ENCODE data around the gene EVI5.

The EVI5 gene

DNA sequence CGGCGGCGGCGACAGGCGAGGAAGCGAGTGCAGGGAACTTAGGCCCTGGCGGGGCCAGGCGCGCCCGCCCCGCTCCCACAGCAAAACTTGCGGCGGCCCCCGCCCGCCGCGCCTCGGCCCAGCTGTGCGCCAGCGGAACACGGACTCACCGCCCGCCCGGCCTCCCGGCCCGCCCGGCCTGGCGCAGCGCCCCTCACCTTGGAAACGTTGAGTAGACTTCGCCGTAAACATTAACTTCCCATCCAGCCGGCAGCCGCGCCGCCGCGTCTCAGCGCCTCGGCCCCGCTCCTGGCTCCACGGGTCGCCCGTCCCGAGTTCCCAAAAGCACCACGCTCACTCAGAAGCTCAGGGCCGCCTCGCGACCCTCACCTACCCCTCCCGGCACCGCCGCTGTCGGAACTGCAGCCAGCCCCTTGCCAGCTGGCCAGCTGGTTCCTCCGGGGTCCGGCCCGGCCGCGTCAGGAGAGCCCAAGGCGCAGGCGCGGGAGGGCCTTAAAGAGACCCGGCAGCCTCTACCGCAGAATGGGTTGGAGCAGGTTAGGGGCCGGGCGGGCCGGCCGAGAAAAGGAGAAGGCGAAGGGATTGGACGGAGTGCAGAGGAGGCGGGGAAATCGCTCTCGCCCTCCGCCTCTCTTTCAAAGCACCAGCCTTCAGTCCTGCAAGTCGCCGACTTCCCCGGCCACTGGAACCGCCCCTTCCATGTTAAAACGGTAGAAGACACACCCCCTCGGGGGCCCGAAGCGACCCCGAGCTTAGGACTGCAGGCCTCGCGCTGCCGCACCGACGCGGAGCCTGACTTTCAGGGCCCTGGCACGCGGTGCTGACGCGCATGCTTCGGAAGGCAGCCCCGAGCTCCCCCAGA, at the start of gene EVI5:
EVI5 (minus strand) TSS at position 470 of the 862 bp plus-strand sequence. CDS start 48,562 bp downstream, outside the sequence.
- Histone ChIP-seq H3K9ac (no peak within 1 kb of the TSS), H3K4me3 (ENCODE audit: low read depth, low read length) (peak within 1 kb of the TSS; percentile 94), H3K79me2 (peaks cover 19% of the 10 kb centered on the region), H2AFZ (peak within 1 kb of the TSS; percentile 93), H3K36me3 (ENCODE audit: control insufficient read depth, insufficient read depth, low read length) (no peaks in the 10 kb centered on the region), H3K4me1 (no peaks in the 10 kb centered on the region), H3K4me2 (ENCODE audit: low read length) (peak within 1 kb of the TSS; percentile 71), H3K27me3 (ENCODE audit: control insufficient read depth, insufficient read depth, low read length) (no peaks in the 10 kb centered on the region), H3K9me3 (ENCODE audit: control insufficient read depth, low read length) (no peaks in the 10 kb centered on the region), H3K27ac (peak within 1 kb of the TSS; percentile 97)
- TF ChIP-seq CTCF (IDR thresholded peaks at IDR 0.05), result no peak

GRCh38 chr1:92834617-92835016, 49.7 kb upstream of the EVI5 start:
- Histone ChIP-seq H3K79me2 (peaks cover 25% of the 10 kb centered on the region), H3K27me3 (ENCODE audit: control insufficient read depth, insufficient read depth, low read length) (no peaks in the 10 kb centered on the region), H3K9ac (no peak overlapping the region), H3K4me1 (peaks cover 12% of the 10 kb centered on the region), H2AFZ (no peak overlapping the region), H3K27ac (no peak overlapping the region), H3K4me2 (ENCODE audit: low read length) (no peak overlapping the region), H3K4me3 (ENCODE audit: low read depth, low read length) (no peak overlapping the region), H3K9me3 (ENCODE audit: control insufficient read depth, low read length) (no peaks in the 10 kb centered on the region), H3K36me3 (ENCODE audit: control insufficient read depth, insufficient read depth, low read length) (no peaks in the 10 kb centered on the region)
- TF ChIP-seq CTCF (IDR thresholded peaks at IDR 0.05), result no peak

DNA sequence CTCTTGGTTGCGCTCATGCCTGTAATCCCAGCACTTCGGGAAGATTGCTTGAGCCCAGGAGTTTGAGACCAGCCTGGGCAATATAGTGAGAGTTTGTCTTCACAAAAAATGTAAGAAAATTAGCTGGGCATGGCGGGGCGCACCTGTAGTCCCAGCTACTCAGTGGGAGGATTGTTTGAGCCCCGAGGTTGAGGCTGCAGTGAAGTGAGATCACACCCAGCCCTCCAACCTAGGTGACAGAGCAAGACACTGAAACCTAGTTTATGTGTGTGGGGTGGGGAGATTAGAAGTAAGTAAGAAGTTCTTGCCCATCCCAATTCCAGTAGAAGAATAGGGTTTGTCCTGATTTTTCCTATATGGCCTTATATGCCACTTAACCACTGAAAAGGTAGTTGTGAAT, 48.9 kb upstream of the EVI5 start:
- H3K4me1 ChIP-seq, result peaks cover 12% of the 10 kb centered on the region
- no peak for TF ChIP-seq CTCF (IDR thresholded peaks at IDR 0.05)
- peak overlapping the region; percentile 97 for H3K4me2 ChIP-seq (ENCODE audit: low read length)

DNA sequence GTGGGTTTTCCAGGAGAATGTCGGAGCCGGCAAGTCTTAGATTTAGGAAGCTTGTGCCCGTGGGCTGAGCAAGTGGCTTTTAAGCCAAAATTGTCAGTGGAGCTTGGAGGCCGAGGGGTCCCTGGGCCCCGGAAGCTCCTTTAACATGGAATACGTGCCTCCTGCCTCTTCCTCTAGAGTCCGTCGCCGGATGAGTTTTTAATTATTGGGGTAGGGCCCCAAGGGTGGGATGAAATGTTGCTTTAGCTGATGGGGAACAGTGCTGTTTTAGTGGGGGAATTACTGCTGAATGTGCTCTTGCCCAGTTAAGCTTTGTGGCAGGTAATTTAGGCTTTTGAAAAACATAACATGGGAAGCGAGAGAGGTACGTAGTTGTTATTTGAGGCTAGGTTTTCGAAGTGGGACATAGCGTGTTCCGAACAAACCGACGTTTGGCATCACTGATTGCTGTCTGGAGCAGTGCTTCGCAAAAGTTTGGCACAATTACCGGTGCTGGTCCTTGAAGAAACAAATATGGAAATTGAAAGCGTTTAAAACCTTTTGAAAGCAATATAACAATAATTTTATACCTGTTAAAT, 47.7 kb upstream of the EVI5 start:
- no peaks in the 10 kb centered on the region for H3K36me3 ChIP-seq (ENCODE audit: control insufficient read depth, insufficient read depth, low read length)
- H3K9ac ChIP-seq, result peak overlapping the region; percentile 32
- H3K27ac ChIP-seq, result peak overlapping the region; percentile 92
- H3K79me2 ChIP-seq, result peaks cover 25% of the 10 kb centered on the region
- H3K4me1 ChIP-seq, result peaks cover 12% of the 10 kb centered on the region
- H3K4me3 ChIP-seq (ENCODE audit: low read depth, low read length), result peak overlapping the region; percentile 96
- peak overlapping the region; percentile 97 for H3K4me2 ChIP-seq (ENCODE audit: low read length)
- no peaks in the 10 kb centered on the region for H3K9me3 ChIP-seq (ENCODE audit: control insufficient read depth, low read length)
- H2AFZ ChIP-seq, result peak overlapping the region; percentile 93
- H3K27me3 ChIP-seq (ENCODE audit: control insufficient read depth, insufficient read depth, low read length), result no peaks in the 10 kb centered on the region
- no peak for TF ChIP-seq CTCF (IDR thresholded peaks at IDR 0.05)

More for the DNA sequence above, 48.9 kb upstream of the EVI5 start:
- Histone ChIP-seq H3K9ac (no peak overlapping the region), H2AFZ (no peak overlapping the region), H3K4me3 (ENCODE audit: low read depth, low read length) (peak overlapping the region; percentile 96), H3K79me2 (peaks cover 25% of the 10 kb centered on the region), H3K36me3 (ENCODE audit: control insufficient read depth, insufficient read depth, low read length) (no peaks in the 10 kb centered on the region), H3K27me3 (ENCODE audit: control insufficient read depth, insufficient read depth, low read length) (no peaks in the 10 kb centered on the region), H3K9me3 (ENCODE audit: control insufficient read depth, low read length) (no peaks in the 10 kb centered on the region), H3K27ac (no peak overlapping the region)
